Spinal cord (tissue), 10 donors: Measurements from ENCODE around the gene RPL23. TPM values are rescaled to one million over a fixed set of nuclear protein-coding genes. Genes with fewer than 3 reads are reported as not detected.

Experiments used
- DNase-seq, 6 donors: peaks; one replicate each; pipeline versions ENCODE4 v3.0.0 to v3.0.0-alpha.2; 2013 to 2015; ENCODE audit warnings: low spot score in 6 of 6, low read depth in 4 of 6
- H3K27ac ChIP-seq: one replicate; pipeline ENCODE4 v1.5.1; 2013; ENCODE audit warnings: low read depth, low read length, control low read depth
- H3K27me3 ChIP-seq: one replicate; pipeline ENCODE4 v1.6.1; 2013; ENCODE audit warnings: low read length; ENCODE audit not compliant: control insufficient read depth, insufficient read depth
- H3K36me3 ChIP-seq: one replicate; pipeline ENCODE4 v1.6.1; 2013; ENCODE audit warnings: low read length; ENCODE audit not compliant: control insufficient read depth, insufficient read depth
- H3K4me1 ChIP-seq: one replicate; pipeline ENCODE4 v1.6.1; 2013; ENCODE audit warnings: low read length; ENCODE audit not compliant: control insufficient read depth, insufficient read depth
- H3K4me3 ChIP-seq: one replicate; pipeline ENCODE4 v1.5.1; 2013; ENCODE audit warnings: low read depth, low read length, control low read depth
- H3K9me3 ChIP-seq: one replicate; pipeline ENCODE4 v1.6.1; 2013; ENCODE audit warnings: low read length; ENCODE audit not compliant: control insufficient read depth, insufficient read depth
- WGBS: methylation state at CpG from one replicate; pipeline ENCODE4 v1.1.5; 2013; ENCODE audit warnings: missing lambda C conversion rate; ENCODE audit not compliant: insufficient coverage; 5-methylcytosine and 5-hydroxymethylcytosine counted together
- polyA plus RNA-seq, 2 donors: library from polyadenylated mRNA; unstranded; fragments of 120-200 nt; gene quantifications; one replicate each; pipeline ENCODE4 v1.2.1, GENCODE V29; 2013; ENCODE audit not compliant: insufficient read length in 2 of 2
- total RNA-seq, 2 donors: library from RNA; depleted of rRNA in 1 of 2; stranded (reverse); fragments of 120-200 nt in 1 of 2; fragments of >200 nt in 1 of 2; gene quantifications; one replicate each; pipeline versions ENCODE4 v1.2.3 to v1.2.4, GENCODE V29; 2013 to 2014
- donor health status: healthy.

Gene RPL23
- total and polyA plus RNA-seq, 4 donors: 1,083 to 2,232 (median 1,212) TPM

DNA sequence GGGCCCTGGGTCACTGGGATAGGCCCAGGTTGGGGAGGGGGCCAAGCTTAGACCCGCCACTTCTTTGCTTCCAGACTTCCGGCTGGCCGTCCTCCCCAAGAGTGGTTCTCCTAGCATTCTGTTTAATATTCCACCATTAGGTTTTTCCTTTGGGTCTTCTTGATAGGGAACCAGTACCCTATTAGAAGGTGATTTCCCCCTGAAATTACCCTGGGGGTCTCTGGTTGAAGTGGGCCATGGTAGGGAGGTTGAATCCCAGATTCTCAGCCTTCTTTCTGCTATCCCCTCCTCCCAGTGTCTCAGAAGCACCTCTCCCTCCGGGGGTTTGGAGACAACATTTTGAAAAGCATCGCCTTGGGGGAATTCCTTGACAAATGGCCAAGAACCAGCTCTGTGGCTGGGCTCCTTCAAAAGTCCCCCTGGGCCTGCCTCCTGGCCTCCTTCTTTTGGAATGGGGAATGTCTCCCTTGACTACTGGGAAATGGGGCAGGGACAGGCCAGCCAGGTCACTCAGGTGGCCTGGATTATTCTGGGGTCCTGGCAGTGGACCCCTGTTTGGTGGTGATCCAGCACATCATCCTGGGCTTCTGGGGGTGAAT is 22.1 kb upstream of the RPL23 start:
- peaks cover 45% of the 10 kb centered on the region for H3K36me3 ChIP-seq
- no peak overlapping the region for H3K4me3 ChIP-seq
- no peaks in the 10 kb centered on the region for H3K27me3 ChIP-seq
- peak overlapping the region; percentile 78 for H3K27ac ChIP-seq
- 35% methylated on average over 2 of the region's 5 CpGs for WGBS
- no peaks in the 10 kb centered on the region for H3K9me3 ChIP-seq
- peak in 1 of 6 donors; percentile 58 for DNase-seq
- peaks cover 87% of the 10 kb centered on the region for H3K4me1 ChIP-seq

DNA sequence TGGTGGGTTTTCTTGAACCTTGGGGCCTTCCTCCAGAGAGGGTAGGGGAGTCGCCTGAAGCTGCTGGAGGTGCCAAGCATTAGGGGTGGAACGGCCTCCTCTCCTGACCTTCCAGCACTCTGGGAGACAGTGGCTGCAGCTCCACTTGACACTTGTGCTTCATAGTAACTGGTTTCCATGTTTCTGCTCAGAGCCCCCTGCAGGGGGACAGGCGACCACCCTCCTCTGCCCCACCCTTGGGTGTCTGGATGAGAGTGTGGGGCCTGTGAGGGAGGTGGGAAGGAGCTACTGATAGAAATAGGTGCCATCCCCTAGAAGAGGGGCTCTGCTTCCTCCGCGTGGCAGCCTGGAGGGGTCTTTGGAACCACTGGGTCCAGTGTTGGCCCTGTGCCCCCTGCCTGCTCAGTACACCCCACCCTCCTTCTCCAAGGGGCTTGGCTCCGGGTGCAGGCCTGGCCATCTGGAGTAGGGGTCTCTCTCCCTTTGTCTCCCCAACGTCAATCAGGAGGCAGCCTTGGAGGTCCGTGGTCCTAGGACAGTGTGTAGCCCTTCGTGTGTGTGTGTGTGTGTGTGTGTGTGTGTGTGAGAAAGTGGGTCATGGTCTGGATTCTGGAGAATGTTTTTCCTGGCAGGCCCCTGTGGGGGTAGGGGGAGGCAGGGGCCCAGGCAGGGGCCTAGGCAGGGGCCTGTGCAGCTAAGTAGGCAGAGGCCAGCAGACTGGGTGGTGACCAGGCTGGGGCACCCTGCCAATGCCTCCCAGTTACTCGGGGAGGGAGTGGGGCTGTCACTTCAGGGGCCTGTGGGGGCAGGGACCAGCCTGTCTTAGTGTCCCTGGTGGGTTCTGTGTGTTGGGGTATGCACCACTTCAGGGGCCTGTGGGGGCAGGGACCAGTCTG is 21.2 kb upstream of the RPL23 start:
- WGBS: 39% methylated on average over 3 of the region's 10 CpGs
- H3K9me3 ChIP-seq: no peaks in the 10 kb centered on the region
- H3K4me1 ChIP-seq: peaks cover 79% of the 10 kb centered on the region
- H3K27ac ChIP-seq: peak overlapping the region; percentile 78
- DNase-seq: peak in 2 of 6 donors; percentile 37 to 67
- H3K4me3 ChIP-seq: peak overlapping the region; percentile 2
- peaks cover 40% of the 10 kb centered on the region for H3K36me3 ChIP-seq
- no peaks in the 10 kb centered on the region for H3K27me3 ChIP-seq

DNA sequence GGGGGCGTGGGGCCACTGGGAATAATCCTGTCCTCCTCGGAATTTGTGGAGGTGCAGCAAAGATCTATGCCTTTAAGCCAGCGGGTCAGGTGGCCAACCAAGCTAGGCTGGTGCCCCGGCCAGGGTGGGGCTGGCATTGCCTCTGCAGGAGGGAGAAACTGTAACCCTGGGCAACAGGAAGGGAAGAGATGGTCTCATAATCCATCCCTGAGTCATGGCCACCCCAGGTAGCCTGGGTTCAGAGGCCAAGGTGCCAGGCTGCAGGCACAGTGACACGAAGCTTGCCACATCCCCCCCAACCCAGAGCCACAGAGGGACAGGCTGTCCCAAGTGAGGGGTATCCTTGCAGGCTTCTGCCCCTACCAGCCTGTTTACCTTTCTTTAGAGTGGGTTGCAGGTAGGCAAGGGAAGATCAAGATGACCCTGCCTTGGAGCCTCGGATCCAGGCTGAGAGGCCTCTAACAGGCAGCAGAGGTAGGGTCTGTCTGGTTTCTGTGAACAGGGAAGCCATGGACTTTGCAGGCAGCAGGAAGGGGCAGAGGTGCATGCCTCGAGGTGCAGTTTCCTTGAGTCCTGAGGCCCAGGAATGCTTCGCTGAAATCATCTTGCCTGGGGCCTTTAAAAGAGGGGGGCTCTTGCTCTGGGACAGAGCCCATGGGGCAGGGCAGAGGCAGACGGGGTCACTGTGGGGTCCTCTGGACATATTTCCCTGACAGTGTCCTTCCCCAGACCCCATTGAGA is 20.3 kb upstream of the RPL23 start:
- no peaks in the 10 kb centered on the region for H3K27me3 ChIP-seq
- H3K9me3 ChIP-seq: no peaks in the 10 kb centered on the region
- H3K27ac ChIP-seq: peak overlapping the region; percentile 78
- WGBS: 55% methylated on average over 9 of the region's 9 CpGs
- H3K36me3 ChIP-seq: peaks cover 34% of the 10 kb centered on the region
- no peak overlapping the region for H3K4me3 ChIP-seq
- DNase-seq: no peak
- peaks cover 79% of the 10 kb centered on the region for H3K4me1 ChIP-seq

DNA sequence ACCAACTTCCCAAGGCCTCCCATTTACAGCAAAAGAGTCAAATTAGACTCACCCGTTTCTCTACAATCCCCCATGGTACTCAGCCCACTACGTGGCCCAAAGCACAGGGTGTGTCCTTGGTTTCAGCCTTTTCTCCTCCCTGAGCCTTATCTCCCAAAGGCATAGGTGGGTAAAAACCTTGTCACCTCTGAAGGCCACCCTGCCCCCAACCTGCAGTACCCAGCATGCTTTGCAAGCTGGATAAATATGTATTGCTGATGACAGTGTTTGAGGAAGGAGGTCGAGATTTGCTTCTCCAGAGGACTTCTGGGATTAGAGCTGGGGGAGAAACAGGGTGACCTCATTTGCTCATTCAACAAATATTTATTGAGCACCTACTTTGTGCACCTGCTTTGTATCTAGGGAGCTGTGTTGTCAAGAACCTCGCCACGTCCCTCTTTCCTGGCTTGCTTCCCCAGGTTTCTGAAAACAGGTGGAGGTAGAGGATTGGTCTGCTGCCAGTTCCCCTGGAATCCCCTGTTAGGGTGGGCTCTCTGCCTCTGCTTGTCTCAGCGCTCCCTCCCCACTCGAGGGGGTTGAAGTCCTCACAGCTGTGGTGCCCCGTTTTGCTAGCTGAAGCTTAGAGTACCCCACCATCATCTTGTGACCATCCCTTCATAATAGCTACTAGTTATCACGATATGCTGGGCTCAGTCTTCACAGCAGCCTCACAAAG is 19.3 kb upstream of the RPL23 start:
- Histone ChIP-seq H3K9me3 (no peaks in the 10 kb centered on the region), H3K36me3 (peaks cover 24% of the 10 kb centered on the region), H3K4me3 (no peak overlapping the region), H3K4me1 (peaks cover 81% of the 10 kb centered on the region), H3K27me3 (no peaks in the 10 kb centered on the region), H3K27ac (no peak overlapping the region)
- no peak for DNase-seq
- 70% methylated on average over 4 of the region's 9 CpGs for WGBS

DNA sequence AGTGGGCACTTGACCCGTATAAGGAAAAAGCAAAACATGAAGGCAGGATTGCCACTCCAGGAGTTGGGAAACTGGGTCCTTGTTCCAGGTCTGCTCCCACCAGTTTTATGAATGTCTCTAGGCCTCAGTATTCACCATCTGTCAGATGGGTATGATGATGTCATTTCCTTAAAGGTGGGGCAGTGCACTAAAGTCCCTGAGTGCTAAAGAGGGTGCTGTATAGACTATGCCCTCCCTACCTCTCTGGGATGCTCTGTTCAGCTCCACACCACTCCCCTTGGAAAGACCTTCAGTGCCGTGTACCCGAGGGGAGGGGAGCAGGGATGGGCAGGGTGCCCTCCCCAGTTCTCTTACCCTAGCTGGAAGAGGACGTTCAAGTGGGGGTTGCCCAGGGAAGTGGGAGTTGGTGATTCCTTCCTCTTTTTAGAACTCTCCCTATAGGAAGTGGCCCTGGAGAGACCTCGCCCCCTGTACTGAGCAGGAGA is 18.5 kb upstream of the RPL23 start:
- Histone ChIP-seq H3K36me3 (peaks cover 17% of the 10 kb centered on the region), H3K27me3 (no peaks in the 10 kb centered on the region), H3K4me3 (peak overlapping the region; percentile 100), H3K9me3 (no peaks in the 10 kb centered on the region), H3K27ac (peak overlapping the region; percentile 82), H3K4me1 (peaks cover 74% of the 10 kb centered on the region)
- DNase-seq: no peak
- 50% methylated on average over 1 of the region's 5 CpGs for WGBS

DNA sequence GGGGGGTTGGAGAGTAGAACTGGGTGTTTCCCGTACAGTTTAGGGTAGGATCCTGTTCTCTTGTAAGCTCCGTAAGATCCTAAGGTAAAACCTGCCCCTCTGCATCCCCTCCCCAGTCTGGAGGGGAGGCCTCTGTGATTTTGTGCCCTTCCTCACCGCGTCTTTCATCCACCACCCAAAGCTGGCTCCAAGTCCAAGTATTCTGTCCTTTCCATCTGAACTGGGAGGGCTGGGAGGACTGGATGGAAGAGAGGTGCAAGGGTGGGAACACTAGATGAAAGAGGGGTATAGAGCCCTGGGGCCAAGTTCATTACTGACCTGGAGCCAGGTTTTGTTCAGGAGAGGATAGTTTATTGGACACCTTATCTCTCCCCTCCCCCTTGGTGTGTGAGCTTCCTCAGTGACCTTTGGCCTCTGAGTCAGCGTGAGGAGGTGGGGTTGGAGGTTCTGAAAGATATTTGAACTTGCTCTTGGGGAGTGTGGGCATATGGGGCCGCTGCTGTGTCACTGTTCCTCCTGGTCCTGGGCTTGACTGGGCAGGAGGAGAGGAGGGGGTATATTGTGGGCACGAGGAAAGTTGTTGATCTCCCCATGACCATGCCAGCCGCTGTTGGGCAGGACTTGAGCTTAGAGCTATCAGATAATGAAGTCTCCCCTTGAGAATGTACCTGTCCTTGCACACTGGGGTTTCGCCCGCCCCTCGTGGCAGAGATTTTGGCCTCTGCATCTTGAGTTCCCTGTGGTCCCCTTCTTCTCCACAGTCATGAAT is 17.9 kb upstream of the RPL23 start:
- Histone ChIP-seq H3K36me3 (peaks cover 12% of the 10 kb centered on the region), H3K4me1 (peaks cover 67% of the 10 kb centered on the region), H3K27me3 (no peaks in the 10 kb centered on the region), H3K9me3 (no peaks in the 10 kb centered on the region), H3K27ac (peak overlapping the region; percentile 82), H3K4me3 (peak overlapping the region; percentile 100)
- WGBS: 47% methylated on average over 6 of the region's 11 CpGs
- DNase-seq: peak in 2 of 6 donors; percentile 34 to 51

DNA sequence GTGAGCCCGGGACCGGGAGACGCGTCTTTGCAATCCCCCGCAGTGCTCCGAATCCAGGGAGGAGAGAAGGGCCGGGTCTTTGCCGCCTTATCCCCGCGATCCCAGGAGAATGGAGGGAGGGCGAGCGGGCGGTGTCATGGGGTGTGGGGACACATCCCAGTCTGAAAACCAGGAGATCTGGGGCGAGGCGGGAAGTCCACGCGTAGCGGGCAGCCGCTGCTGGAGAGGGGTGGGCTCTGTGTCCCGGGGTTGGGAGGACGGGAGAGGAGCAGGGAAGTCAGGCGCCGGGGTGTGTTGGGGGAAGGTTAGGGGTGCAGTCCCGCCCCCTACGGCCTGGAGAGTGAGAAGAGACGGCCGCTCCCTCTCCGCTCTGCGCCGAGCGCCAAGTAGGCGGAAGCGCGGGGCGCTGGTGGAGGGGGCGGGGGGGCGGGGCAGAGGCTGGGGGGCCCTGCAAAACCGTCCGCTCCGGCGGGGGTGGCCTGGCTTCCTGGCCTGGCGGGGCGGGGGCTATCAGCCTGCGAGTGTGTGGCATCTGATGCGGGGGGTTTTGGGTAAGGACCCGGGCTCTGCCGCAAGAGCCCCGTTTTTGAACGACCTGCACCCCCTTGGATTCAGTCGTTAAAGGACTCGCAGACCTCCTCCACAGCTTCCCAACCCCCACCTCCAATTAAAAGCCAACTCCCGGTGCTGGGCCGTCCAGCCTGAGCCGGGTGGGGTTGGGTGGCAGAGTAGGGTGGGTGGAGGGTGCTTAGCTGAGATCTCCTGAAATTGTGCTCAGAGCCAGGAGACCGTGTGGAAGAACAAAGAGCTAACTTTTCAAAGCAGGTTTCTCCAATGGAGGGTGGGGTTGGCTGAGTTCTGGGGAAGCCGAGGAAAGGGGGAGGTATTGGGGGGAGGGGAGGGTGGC is 17.0 kb upstream of the RPL23 start:
- H3K27me3 ChIP-seq: no peaks in the 10 kb centered on the region
- peaks cover 12% of the 10 kb centered on the region for H3K36me3 ChIP-seq
- H3K4me1 ChIP-seq: peaks cover 60% of the 10 kb centered on the region
- DNase-seq: peak in 2 of 6 donors; percentile 81 to 84
- H3K9me3 ChIP-seq: no peaks in the 10 kb centered on the region
- H3K4me3 ChIP-seq: peak overlapping the region; percentile 100
- 0% methylated on average over 32 of the region's 56 CpGs for WGBS
- H3K27ac ChIP-seq: peak overlapping the region; percentile 99
